ENCODE data around the gene SYNGR3.
"Not testable (repeated sequence)": the region's sequence is repeated elsewhere in the genome, so short reads cannot be mapped to it uniquely, and the experiment has no call there.

SYNGR3 gene

DNA sequence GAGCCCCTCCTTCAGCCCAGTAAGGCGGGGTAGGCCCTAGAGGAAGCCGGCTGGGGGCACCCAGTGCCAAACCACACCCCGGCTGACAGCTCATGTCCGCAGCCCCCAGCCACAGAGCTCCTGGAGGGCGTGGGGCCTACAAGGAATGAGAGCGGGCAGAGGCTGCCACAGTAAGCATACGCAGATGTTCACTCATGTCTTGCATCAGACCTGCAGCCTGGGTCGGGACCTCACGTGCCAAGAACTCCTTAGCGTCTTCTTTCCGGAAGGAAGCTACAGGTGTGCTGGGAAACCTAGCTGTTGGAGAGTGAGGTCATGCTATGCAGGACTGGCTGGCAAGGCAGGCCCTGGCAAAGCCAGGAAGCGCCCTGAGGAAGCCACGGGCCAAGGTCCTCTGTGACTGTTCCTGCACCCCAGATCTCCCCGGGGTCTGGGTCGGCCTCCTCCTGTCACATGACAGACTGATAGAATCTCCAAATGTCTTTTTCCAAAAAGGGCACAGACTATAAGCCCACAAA is 18.3 kb downstream of the SYNGR3 start:
- no peak for DNase-seq (ENCODE audit: low read depth in 2 of 2)

DNA sequence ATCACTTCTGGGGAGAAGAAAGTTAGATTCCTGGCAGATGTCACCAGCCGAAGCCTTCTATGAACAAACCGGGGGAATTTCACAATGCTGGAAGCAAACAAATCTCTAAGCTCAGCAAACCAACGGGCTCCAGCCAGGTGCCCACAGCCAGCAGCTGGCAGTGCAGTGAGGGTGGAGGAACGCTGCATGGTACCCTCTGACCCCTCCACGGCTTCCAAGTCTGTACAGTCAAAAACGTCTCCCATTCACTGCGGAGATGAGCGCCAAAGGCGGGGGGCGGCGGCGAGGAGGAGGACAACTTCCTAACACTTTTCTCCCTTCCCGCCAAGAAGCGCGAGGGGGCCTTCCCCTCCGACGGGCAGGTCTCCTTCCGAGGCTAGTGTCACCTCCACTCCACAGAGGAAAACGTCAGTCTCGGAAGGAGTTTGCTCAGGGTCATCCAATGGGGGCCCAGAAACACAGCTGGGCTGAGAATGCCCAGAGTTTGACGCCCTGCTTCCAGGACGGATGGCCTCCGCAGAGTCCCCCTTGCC is 18.9 kb downstream of the SYNGR3 start:
- DNase-seq (ENCODE audit: low read depth in 2 of 2), result no peak

DNA sequence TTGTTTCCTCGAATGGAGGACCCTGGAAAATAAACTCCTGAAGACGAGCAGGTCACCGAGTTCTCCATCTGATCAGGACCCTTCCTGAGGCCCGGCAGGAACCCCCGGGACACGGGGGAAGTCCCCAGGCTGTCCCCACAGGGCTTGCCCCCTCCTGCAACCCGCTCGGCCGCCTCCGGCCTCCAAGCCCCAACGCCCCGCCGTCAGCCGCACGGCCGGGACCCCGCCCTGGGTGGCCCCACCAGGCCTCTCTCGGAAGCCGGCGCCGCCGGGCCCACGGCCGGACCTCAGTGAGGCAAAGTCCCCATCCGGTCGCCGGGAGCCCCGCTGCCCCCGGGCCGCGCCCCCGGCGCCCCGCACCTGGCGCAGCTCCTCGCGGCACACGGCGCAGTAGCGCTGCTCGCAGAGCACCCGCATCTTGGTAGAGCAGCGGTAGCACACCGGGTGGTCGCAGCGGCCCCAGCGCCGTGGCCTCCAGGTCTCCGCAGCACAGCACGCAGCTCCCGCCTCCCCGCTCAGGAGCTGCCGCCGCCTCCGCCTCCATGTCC is 19.5 kb downstream of the SYNGR3 start:
- DNase-seq (ENCODE audit: low read depth in 2 of 2), result no peak

DNA sequence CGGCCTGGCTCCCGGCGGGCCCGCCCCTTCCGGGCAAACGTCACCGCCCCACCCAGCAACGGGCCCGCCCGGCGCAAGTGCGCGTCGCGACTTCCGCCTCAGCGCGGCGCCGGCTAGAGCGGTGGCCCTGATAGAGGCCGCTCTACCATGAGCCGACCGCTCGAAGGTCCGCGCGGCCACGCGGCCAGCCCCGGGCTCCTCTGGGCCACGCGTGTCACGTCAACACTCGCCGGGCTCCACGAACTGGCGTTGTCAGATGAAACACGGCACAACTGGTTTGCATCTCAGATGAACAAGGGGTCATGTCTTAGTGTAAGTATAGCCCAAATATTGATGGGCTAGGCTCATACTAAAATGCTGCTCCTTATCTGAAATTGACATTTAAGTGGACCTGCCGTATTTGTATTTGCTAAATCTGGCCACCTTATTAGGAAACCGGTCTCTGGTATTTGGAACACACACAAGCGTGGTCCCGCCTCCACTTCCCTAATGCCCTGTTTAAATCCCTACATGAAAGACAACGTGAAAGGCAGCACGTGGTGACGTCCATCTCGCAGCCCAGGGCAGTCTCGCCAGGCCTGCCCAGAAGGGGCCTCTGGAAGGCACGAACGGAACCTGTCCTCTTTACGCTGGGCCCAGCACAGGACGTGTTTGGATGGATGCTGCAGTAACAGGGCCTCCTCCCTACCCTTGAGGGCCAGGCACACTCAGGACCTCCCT is 20.2 kb downstream of the SYNGR3 start, which contains the start of gene ZNF598:
ZNF598 (minus strand) TSS at position 31 of the 720 bp plus-strand sequence.
- DNase-seq (ENCODE audit: low read depth in 2 of 2), result peak; percentile 48 to 58

DNA sequence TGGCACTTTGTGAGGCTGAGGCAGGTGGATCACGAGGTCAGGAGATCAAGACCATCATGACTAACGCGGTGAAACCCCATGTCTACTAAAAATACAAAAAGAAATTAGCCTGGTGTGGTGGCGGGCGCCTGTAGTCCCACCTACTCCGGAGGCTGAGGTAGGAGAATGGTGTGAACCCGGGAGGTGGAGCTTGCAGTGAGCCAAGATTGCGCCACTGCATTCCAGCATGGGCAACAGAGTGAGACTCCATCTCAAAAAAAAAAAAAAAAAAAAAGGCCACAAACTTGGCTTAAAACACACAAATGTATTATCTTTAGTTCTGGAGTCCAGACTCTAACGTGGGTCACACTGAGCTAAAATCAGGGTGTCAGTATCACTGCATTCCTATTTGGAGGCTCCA is 22.0 kb downstream of the SYNGR3 start:
- not testable (repeated sequence) for DNase-seq (ENCODE audit: low read depth in 2 of 2)

DNA sequence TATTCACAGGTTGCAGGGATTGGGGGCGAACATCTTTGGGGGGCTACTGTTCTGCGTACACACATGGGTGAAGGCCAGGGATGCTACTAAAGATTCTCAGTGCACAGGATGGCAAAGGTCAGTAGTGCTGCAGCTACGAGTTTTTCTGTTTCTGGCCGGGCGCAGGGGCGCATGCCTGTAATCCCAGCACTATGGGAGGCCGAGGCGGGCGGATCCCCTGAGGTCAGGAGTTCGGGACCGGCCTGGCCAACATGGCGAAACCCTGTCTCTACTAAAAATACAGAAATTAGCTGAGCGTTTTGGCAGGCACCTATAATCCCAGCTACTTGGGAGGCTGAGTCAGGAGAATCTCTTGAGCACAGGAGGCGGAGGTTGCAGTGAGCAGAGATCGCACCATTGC is 23.8 kb downstream of the SYNGR3 start:
- DNase-seq (ENCODE audit: low read depth in 2 of 2), result no peak

DNA sequence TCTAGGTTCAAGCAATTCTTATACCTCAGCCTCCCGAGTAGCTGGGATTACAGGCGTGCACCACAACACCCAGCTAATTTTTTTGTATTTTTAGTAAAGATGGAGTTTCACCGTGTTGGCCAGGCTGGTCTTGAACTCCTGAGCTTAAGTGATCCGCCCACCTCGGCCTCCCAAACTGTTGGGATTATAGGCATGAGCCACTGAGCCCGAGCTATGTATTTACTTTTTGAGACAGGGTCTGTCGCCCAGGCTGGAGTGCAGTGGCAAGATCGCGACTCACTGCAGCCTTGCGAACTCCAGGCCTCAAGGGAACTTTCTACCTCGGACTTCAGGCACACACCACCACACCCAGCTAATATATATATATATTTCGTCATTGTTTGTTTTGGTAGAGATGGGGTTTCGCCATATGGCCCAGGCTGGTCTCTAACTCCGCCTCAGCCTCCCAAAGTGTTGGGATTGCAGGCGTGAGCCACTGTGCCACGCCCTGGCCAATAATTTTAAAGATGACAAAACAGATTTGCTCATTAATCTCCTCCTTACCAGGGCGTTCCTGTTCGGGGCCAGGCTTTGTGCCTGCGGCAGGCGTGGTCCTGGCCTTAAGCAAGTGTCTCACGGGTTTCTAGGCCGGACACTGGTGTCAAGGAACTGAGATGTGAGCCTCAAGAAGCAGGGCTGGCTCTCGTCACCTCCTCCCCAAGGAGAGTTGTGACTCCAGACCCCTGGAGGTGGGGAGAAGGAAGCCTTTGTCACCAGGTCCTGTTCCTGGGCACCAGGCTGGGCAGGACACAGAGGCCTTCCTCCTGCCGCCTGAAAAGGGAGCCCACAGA is 25.6 kb downstream of the SYNGR3 start:
- DNase-seq (ENCODE audit: low read depth in 2 of 2), result no peak

DNA sequence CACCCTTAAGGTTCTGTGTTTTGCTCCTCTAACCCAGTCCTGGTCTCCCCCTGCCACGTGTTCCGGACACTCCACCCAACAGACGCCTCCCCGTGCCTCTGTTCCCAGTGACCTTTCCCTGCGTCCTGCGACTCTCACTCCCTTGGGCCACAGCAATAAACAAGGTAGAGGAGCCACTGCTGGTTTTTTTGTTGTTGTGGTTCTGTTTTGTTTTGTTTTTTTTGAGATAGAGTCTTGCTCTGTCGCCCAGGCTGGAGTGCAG is 26.1 kb downstream of the SYNGR3 start:
- DNase-seq (ENCODE audit: low read depth in 2 of 2), result no peak

DNA sequence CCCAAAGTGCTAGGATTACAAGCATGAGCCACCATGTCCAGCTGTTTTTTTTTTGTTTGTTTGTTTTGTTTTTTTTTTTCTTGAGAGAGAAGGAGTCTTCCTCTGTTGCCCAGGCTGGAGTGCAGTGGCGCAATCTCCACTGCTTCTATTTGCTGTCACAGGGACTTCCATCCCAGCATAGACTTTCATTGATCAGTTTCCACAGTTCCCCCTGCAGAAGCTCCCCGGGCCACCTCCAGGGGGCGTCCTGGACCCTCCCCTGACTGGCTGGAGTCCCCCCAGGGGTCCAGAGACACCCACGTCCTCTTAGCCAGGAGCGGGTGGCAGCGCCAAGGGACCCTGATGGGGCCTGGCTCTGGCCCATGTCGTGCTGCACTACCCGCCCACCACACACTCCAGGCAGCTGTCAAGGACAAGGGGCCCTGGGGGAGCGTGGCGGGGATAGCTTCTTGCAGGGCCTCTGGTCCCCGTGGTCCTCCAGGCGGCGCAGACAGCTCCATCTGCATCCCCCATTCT is 26.7 kb downstream of the SYNGR3 start:
- no peak for DNase-seq (ENCODE audit: low read depth in 2 of 2)

DNA sequence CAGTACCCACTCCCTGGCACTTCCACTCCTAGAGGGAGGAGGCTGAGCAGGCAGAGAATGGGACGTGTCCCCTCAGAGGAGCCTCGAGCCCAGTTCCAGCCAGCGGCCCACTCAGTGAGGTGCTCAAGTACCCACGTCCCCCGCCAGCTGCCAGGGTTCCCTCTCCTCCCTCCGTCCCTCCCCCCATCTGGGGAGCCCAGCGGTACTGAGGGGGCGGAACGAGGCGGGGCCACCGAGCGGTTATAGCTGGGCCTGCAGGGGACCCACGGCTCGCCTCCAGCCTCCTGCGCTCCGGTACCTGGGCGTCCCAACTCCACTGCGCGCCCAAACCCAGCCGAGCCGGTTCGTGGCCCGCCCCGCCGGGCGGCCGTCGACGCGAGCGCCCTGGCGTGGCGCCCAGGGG is 29.7 kb downstream of the SYNGR3 start, which contains the start of gene NPW:
NPW (plus strand) TSS at position 268 of the 403 bp plus-strand sequence.
- no peak for DNase-seq (ENCODE audit: low read depth in 2 of 2)

DNA sequence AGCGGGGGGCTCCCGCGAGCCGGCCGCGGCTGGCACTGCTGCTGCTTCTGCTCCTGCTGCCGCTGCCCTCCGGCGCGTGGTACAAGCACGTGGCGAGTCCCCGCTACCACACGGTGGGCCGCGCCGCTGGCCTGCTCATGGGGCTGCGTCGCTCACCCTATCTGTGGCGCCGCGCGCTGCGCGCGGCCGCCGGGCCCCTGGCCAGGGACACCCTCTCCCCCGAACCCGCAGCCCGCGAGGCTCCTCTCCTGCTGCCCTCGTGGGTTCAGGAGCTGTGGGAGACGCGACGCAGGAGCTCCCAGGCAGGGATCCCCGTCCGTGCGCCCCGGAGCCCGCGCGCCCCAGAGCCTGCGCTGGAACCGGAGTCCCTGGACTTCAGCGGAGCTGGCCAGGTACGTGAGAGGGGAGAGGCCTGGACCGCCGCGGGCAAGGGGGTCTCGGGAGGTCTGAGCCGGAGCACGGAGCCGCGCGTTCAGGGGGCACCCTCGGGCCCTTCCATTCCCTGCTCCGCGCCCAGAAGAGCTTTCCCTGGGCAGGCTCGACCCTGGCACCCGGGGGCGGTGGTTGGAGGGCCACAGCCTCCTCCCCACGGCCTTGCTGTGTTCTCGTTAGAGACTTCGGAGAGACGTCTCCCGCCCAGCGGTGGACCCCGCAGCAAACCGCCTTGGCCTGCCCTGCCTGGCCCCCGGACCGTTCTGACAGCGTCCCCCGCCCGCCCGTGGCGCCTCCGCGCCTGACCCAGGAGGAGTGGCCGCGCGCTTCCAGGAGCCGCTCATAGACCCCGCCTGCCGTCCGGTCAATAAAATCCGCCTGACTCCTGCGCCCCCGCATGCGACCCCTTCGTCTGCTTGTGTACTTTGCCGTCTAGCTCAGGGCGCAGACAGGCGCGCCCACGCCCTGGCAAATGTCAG is 30.4 kb downstream of the SYNGR3 start:
- DNase-seq (ENCODE audit: low read depth in 2 of 2), result no peak

DNA sequence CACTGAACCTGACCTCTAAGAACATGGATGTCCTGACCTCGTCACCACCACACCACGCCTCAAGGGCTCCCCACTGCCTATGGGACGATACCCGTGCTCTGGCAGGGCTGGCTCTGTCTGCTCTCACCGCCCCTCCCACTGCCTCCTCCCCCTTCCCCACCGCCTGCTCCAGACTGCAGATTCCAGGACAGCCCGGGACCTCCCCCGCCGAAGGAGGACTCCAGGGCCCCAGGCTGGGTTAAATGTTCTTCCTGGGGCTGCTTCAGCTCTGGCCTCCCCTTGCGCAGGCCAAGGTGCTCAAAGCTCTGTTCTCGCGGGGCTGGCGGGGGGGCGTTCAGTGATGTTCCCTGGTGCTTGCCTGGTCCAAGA is 32.9 kb downstream of the SYNGR3 start:
- no peak for DNase-seq (ENCODE audit: low read depth in 2 of 2)

DNA sequence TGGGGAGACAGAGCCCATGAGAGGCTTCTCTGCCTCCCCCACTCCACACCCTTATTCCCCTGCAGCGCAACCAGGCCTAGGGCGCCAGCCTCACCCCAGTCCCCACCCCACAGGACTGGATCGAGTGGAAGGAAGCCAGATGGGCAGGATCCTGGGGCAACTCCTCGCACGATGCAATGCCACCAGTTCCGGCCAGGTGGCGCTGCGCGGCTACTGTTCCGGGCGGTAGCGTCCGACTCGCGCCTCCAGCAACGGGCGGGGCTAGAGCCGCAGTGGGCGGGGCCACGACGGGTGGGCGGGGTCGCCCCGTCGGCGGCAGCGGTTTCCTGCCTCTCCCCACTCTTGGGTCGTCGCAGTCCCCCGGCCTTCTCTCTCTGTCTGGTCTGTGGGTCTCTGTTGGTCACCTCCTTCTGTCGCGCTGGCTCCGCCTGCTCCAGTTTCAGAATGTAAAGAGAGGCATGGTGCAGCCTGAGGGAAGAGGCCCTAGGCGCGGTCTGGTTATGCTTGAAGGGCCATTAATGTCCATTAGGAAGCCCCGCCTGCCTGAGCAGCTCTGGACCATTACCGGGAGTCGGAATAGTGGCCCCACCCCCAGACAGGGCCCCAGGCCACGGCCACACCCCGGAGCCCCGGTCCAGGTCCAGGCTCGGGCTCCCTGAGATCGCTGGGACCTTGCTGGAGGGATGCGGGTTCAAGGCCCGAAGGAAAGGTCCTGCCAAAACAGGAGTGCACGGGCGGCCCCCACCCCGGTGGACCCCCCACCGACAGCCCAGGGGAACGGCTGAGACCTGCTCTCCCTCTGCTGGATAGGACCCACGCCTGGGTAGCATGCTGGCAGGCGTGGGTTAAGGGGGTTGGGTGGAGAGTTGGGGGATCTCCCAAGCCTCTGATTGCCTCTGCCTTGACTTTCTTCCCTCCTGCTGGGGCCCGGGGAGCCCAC is 33.6 kb downstream of the SYNGR3 start:
- DNase-seq (ENCODE audit: low read depth in 2 of 2), result peak; percentile 86 to 89

DNA sequence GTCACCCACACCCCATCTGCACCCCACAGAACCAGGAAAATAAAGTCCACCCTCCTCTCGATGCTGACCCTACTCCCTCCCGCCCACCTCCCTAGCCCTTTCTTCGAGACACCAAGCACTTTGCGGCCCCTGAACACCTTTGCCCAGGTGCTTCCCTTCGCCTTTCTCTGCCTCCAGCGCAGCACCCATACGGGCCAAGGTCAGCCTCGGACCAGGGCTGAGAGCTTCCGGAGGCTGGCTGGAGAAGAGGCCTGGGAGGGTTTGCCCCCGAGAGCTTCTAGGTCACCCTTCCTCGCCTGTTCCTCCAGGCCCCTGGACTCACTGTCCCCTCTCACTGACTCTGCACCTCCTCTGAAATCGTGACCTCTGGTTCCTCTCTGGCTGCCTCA is 34.3 kb downstream of the SYNGR3 start:
- no peak for DNase-seq (ENCODE audit: low read depth in 2 of 2)

DNA sequence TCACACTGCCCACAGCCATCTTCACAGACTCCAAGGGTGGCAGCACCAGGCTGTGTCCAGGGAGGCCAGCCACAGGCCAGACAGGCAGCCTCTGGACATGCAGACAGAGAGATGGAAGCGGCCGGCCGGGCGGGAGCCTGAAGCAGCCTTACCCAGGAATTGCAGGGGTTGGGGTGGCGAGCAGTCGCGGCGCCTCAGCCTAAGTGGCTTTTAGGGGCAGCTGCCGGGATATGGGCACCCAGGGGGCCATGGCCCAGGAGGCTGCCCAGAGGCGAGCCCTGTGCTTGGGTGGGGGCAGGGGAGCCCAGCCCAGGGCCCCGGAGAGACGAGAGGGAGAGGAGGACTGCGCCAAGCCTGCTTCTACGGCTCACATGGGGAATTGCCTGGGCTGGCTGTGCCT is 35.5 kb downstream of the SYNGR3 start:
- DNase-seq (ENCODE audit: low read depth in 2 of 2), result no peak

DNA sequence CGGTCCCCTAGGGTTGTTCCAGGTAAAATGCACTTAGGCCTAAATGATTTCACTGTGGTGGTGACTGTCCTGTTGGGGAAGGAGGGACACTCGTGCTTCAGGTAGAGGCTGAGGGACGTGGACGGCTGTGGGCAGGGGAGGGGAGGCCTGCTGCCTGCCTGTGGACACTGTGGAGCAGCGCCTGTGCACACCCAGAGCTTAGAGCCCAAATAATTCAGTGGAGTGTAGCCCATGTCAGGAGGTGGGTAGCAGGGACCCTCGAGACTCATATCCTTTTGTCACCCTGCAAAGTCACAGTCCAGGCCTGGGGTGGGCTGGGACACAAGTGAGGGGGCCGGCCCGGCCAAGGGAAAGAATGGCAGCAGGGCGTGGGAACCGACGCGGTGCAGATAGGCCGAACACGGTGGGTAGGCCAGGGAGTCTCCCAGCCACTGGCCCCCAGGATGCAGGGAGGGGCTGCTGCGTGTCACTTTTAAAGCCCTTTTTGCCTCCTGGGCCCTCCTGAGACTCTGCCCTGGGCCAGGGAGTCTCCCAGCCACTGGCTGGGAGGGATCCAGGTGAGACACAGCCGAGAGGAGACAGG is 36.2 kb downstream of the SYNGR3 start:
- no peak for DNase-seq (ENCODE audit: low read depth in 2 of 2)

DNA sequence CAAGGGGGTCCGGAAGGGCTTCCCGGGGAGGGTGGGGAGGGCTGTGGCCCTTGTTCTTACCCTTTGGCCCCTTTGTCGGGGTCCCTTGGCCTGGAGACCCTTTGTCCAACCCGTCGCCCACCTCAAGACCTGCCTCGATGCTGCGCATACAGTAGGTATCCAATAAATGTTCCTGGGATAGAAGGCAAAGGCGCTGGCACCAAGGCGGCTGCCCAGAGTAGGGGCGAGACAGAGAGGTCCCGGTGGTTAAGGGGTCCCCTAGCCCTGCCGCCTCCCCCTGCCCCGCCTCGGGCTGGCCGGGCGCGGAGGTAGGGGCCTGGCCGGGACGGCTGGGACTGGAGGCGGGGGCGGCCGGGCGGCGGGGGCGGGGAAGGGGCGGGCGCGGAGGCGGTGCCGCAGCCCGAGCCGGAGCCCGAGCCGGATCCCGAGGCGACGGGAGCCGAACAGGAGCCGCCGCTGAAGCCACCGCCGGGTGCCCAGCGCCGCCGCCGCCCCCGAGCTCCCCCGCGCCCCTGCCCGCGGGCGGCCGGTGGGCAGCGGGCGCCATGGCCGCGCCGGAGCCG is 36.8 kb downstream of the SYNGR3 start, which contains the start of gene NHERF2:
NHERF2 (plus strand) TSS at position 442 of the 563 bp plus-strand sequence; CDS start at position 546, 104 bp downstream.
- no peak for DNase-seq (ENCODE audit: low read depth in 2 of 2)

DNA sequence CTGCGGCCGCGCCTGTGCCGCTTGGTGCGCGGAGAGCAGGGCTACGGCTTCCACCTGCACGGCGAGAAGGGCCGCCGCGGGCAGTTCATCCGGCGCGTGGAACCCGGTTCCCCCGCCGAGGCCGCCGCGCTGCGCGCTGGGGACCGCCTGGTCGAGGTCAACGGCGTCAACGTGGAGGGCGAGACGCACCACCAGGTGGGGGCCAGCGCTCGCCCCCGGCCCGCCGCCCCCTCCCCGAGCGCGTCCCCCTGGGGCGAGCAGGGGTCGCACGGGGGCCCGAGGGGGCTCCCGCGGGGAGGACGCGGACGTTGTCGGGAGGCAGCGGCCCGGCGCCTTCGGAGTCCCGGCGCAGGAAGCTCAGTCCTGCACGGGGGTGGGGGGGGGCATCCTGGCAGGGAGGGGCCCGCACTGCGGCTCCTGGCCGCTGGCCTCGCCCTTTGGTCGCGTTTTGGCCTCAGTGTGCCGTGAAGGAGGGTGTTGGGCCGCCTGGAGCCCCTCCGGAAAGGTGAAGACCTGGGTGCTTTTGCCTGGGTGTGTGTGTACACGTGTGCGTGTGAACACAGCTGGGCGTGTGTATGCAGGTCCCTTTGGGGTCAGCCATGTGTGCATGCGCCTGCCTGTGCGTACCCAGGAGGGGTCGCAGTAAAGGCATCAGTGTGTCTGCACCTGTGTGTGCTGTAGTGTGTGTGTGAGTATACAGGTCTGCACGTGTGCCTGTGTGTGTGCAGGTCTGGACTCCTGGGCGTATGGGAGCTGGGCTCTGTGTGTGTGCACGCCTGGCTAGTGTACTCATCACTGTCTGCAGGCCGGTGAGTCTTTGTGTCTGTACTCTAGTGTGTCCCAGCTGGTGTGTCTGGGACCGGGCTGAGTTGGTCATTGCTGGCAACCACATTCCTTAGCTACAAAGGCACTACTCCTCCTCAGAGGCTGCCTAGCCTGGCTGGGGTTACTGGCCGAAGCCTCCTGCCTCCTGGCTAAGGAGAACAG is 37.5 kb downstream of the SYNGR3 start:
- DNase-seq (ENCODE audit: low read depth in 2 of 2), result no peak

Data from stimulated activated CD8-positive, alpha-beta memory T cell treated with anti-CD3 and anti-CD28 coated beads, Interleukin-15, amount 100 ng/mL, for 4 hours (primary cell).